ENCODE results near the gene CS. TPM values are rescaled to one million over a fixed set of nuclear protein-coding genes. Genes with fewer than 3 reads are reported as not detected.
"Not testable (repeated sequence)": the region's sequence is repeated elsewhere in the genome, so short reads cannot be mapped to it uniquely, and the experiment has no call there.

The CS gene
- total RNA-seq, 1 donor from 2014 or later = 799 TPM

DNA sequence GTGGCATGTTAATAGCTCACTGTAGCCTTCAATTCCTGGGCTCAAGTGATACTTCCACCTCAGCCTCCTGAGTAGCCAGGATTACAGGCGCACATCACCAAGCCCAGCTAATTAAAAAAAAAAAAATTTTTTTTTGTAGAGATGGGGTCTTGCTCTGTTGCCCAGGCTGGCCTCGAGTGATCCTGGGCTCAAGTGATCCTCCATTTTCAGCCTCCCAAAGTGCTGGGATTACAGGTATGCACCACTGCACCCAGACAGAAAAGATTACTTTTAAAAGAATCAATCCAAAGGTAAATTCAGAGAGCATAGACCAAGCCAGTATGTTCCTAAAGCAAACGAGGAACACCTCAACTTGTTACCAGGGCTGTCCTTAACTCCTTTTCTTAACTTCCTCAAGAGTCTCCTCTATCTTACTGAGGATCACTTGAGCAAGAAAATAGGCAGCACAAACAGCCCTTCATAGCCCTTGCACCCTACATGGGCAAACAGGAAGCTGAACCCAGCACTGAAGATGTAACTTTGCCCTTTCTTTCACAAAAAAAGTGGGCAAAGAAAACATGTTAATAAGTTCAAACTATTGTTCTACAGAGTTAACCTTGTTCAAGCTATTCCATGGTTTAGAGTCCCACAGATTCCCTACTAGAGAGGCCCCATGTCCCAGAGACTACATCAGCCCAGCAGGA lies 11.3 kb downstream of the CS start:
- ATAC-seq (no peak), DNase-seq (ENCODE audit: missing footprints) (no peak)
- intact Hi-C loops (cut with DNase I) = no loop called here

DNA sequence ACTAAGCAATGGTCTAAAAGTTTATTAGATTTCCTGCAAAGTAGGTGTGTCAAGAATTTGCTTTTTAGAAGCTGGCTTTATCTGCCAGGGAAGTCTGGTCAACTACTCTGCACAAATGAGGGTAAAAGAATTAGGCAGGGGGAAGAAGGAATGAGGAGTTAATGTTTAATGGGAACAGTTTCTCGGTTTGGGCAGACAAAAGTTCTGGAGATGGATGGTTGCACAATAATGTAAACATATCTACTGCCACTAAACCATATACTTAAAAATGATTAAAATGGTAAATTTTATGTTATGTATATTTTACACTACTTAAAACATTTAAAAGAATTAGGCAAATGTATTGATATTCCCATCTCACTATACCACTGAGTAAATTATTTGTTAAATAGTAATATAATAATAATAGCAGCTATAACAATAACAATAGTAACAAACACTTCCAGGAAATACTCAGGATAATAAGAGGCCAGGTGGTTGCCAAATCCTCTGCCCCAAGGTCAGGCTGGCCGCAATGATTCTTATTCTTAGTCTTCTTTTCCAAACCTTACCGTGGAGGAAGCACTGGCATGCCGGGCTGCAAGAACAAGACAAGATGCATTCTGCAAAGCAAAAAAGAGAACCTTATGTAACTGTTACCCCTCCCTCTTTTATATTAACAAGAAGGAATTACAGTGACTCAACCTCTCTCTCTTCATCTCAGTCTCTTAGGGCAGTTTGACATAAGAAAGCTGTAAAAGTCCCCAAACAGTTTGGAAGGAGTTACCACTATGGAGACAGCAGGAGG lies 13.9 kb downstream of the CS start:
- intact Hi-C loops (cut with DNase I) = no loop called here
- DNase-seq (ENCODE audit: missing footprints) = no peak
- ATAC-seq = no peak

DNA sequence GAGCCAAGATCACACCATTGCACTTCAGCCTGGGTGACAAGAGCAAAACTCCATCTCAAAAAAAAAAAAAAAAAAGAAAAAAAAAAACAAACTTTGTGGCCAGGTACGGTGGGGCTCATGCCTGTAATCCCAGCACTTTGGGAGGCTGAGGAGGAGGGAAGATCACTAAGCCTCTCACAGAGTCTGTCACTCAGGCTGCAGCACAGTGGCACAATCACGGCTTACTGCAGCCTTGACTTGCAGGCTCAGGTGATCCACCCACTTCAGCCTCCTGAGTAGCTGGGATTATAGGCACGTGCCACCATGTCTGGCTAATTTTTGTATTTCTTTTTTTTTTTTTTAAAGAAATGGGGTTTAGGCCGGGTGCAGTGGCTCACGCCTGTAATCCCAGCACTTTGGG lies 15.9 kb downstream of the CS start:
- DNase-seq (ENCODE audit: missing footprints); ATAC-seq; intact Hi-C loops (cut with DNase I): not testable (repeated sequence)

GRCh38 chr12:56282579-56282978 lies 17.6 kb downstream of the CS start:
- ATAC-seq (no peak), DNase-seq (ENCODE audit: missing footprints) (no peak)
- intact Hi-C loops (cut with DNase I) = no loop called here

DNA sequence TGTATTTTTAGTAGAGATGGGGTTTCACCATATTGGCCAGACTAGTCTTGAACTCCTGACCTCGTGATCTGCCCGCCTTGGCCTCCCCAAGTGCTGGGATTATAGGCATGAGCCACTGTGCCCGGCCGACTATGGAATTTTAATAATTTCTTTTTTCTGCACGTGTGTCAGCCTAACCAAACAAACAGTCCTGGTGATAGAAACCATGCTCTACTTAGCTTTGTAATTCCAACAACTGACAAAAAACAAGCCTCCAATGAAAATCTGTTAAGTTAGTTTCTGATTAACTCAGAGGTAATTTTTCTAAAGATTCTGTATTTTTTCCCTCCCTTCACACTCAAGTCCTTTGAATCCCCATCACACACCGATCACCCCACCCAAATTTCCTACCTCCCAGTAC lies 18.1 kb downstream of the CS start:
- intact Hi-C loops (cut with DNase I) = no loop called here
- no peak for ATAC-seq

DNA sequence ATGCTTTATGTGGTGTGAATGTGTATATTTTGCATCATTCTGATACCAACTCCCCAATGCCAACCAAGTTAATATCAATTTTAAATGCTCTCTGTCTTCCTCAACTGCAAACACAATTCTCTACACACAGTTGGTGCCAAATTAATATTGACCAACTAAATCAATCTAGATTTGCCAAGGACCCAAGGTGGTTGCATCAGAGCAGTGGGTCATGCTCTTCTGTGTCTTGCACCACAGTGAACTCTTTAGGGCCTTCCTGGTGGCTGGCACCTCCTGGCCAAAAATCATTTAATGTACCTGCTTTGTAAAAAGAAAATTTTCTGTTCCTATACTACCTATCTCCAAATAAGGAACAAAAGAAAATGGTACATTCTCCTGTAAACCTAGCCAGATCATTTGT lies 19.3 kb downstream of the CS start:
- intact Hi-C loops (cut with DNase I) = no loop called here
- ATAC-seq = no peak

More for the DNA sequence above, 18.1 kb downstream of the CS start:
- no peak for DNase-seq (ENCODE audit: missing footprints)

GRCh38 chr12:56278905-56279304 lies 21.2 kb downstream of the CS start:
- intact Hi-C loops (cut with DNase I) = no loop called here
- no peak for DNase-seq (ENCODE audit: missing footprints)

More for the DNA sequence above, 19.3 kb downstream of the CS start:
- no peak for DNase-seq (ENCODE audit: missing footprints)

DNA sequence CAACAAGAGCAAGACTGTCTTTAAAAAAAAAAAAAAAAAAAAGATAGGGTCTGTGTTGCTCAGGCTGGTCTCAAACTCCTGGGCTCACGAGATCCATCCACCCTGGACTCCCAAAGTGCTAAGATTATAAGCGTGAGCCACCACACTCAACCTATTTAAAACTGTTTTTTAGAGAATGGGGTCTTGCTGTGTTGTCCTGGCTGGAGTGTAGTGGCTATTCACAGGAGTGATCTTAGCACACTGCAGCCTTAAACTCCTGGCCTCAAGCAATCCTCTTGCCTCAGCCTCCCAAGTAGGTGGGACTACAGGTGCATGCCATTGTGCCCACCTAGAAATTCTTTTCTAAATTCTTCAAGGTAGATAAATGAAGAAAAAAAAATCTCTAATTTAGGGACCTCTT lies 25.8 kb downstream of the CS start:
- DNase-seq (ENCODE audit: missing footprints) = no peak
- ATAC-seq = no peak
- intact Hi-C loops (cut with DNase I) = no loop called here

More at GRCh38 chr12:56278905-56279304, 21.2 kb downstream of the CS start:
- no peak for ATAC-seq

DNA sequence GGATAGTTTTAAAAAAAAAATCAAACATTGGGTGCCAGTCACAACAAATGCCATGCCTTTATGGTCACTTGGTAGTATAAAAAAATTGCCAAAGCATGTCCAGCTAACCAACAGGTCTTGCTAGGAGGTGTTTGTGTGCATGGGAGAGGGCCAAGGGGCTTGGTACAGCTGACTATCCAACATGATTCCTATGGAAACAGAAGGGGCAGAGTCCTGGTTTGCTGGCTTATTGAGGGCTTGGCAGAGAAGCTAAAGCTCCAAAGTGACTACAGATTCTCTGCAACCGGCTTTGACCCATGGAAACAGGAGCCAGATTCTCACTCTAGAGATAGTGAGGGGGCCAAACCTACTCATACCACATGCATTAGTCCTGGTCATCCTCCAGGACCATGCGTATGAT lies 27.7 kb downstream of the CS start:
- intact Hi-C loops (cut with DNase I); ATAC-seq; DNase-seq (ENCODE audit: missing footprints): not testable (repeated sequence)

- no peak for DNase-seq (ENCODE audit: missing footprints)
- intact Hi-C loops (cut with DNase I) = no loop called here
- peak; percentile 51 for ATAC-seq
These were observed 29.1 kb downstream of the CS start for GRCh38 chr12:56271031-56271430.

GRCh38 chr12:56267443-56268071 lies 32.6 kb downstream of the CS start:
- intact Hi-C loops (cut with DNase I) = loop anchor here (2.0 kb wide), 1 partner anchor 33 kb away; the partner anchor contains the start of gene CS
- ATAC-seq (peak; percentile 45), DNase-seq (ENCODE audit: missing footprints) (no peak)

DNA sequence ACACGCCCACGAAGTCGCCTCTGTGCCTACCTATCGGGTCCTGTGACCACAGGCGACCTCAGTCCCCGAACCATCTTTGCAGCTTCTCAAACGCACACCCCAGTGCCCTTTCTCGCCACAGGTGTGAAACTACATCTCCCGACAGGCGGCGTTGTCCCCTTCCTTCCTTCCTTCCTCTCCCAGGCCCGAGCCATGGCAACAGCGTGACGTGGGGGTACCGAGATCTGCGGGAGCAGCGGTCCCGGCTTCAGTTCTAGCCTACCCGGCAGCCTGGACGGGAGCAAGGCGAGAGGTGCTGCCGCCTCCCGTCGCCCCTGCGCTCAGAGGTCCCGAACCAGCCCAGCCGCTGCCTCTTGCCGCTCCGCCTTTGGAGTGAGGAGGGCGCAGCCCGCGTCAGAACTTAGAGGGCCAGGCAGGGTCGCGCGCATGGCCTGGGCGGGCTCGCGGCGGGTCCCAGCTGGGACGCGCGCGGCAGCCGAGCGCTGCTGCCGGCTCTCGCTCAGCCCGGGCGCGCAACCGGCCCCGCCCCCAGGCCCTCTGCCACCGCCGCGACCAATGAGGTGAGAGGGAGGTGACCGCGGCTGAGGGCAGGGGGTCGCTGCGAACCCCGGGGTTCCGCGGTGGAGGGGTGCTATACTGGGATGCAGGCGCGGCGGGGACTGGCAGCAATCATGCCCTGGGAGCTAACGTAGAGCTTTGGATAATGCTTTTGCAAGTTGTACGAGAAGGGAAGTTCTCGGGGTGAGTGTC lies 33.3 kb downstream of the CS start, which contains the start of gene COQ10A:
Gene COQ10A, plus strand, starts transcription at position 250 of the 750 bp plus-strand sequence. Its CDS starts 177 bp downstream, at position 427.
- intact Hi-C loops (cut with DNase I) = loop anchor here (2.0 kb wide), 1 partner anchor 34 kb away; the partner anchor contains the start of gene CS
- peak; percentile 95 for ATAC-seq

DNA sequence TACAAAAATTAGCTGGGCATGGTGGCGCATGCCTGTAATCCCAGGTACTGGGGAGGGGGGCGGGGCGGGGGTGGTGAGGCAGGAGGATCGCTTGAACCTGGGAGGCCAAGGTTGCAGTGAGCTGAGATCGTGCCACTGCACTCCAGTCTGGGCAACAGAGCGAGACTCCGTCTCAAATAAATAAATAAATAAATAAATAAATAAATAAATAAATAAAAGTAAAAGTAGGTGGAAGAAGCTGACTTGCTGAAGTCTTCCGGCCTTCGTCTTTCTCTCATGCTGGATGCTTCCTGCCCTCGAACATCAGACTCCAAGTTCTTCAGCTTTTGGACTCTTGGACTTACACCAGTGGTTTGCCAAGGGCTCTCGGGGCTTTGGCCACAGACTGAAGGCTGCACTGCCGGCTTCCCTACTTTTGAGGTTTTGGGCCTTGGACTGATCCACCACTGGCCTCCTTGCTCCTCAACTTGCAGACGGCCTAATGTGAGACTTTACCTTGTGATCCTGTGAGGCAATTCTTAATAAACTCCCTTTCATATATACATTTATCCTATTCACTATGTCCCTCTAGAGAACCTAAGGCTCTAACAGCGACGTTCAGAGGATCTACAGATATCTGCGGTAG lies 34.0 kb downstream of the CS start:
- intact Hi-C loops (cut with DNase I) = loop anchor here (2.0 kb wide), 1 partner anchor 35 kb away; the partner anchor contains the start of gene CS
- not testable (repeated sequence) for DNase-seq (ENCODE audit: missing footprints); ATAC-seq

More for the DNA sequence above, 33.3 kb downstream of the CS start, which contains the start of gene COQ10A:
- DNase-seq (ENCODE audit: missing footprints) = peak; percentile 94

GRCh38 chr12:56262955-56263354 lies 37.2 kb downstream of the CS start:
- intact Hi-C loops (cut with DNase I); ATAC-seq: not testable (repeated sequence)

GRCh38 chr12:56261503-56262232 lies 38.5 kb downstream of the CS start:
- no peak for DNase-seq (ENCODE audit: missing footprints)
- intact Hi-C loops (cut with DNase I) = no loop called here
- no peak for ATAC-seq

More at GRCh38 chr12:56262955-56263354, 37.2 kb downstream of the CS start:
- not testable (repeated sequence) for DNase-seq (ENCODE audit: missing footprints)

- intact Hi-C loops (cut with DNase I) = no loop called here
- no peak for ATAC-seq
These were observed 39.2 kb downstream of the CS start for GRCh38 chr12:56260921-56261320.

GRCh38 chr12:56260380-56260779 lies 39.8 kb downstream of the CS start:
- intact Hi-C loops (cut with DNase I) = no loop called here
- ATAC-seq = no peak

More at GRCh38 chr12:56260921-56261320, 39.2 kb downstream of the CS start:
- no peak for DNase-seq (ENCODE audit: missing footprints)

More at GRCh38 chr12:56260380-56260779, 39.8 kb downstream of the CS start:
- no peak for DNase-seq (ENCODE audit: missing footprints)
